Measurements from ENCODE around the gene TSC22D1.

DNA sequence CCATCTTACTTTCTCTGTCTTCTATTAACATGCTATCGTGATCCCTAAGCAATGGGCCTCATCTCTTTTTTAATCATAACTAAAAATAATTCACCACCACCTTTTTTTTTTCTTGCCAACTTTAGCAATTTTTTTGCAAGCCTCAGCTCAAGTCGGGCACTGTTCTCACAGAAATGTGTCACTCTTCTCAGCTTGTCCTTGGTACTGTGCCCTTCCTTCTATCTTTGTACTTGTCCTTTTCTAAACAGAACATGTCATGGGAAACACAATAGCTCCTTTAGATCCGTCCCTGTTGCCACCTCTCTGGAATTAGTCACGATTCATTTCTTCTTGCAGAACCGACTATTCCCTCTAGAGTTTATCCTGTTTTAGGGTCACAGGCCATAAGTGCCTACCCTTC, 192.2 kb downstream of the TSC22D1 start:
- no peak for TF ChIP-seq POLR2A (IDR thresholded peaks at IDR 0.05)
- TF ChIP-seq, protein P1, sequence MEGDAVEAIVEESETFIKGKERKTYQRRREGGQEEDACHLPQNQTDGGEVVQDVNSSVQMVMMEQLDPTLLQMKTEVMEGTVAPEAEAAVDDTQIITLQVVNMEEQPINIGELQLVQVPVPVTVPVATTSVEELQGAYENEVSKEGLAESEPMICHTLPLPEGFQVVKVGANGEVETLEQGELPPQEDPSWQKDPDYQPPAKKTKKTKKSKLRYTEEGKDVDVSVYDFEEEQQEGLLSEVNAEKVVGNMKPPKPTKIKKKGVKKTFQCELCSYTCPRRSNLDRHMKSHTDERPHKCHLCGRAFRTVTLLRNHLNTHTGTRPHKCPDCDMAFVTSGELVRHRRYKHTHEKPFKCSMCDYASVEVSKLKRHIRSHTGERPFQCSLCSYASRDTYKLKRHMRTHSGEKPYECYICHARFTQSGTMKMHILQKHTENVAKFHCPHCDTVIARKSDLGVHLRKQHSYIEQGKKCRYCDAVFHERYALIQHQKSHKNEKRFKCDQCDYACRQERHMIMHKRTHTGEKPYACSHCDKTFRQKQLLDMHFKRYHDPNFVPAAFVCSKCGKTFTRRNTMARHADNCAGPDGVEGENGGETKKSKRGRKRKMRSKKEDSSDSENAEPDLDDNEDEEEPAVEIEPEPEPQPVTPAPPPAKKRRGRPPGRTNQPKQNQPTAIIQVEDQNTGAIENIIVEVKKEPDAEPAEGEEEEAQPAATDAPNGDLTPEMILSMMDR (IDR thresholded peaks at IDR 0.05), result no peak

Data from Peyer's patch (tissue), 4 donors.